SK-N-SH (cell line): Measurements from ENCODE around the gene RNF112. TPM values are rescaled to one million over a fixed set of nuclear protein-coding genes. Genes with fewer than 3 reads are reported as not detected.

Experiments used
- CTCF ChIA-PET: fragments of 300-600, 350-600 bp; formaldehyde crosslinking; extraction: SDS; loops from one replicate; lab custom pipeline; 2021; lab: Yijun Ruan, JAX
- POLR2A ChIA-PET: fragments of 350-600 bp; sonication (Branson Sonifier 250); formaldehyde crosslinking; extraction: SDS; loops from one replicate; lab custom pipeline; 2020; ENCODE audit warnings: antibody characterized with exemption, inconsistent platforms; lab: Yijun Ruan, JAX
- DNase-seq: peaks from one replicate; pipeline ENCODE4 v3.0.0; 2012
- H2AFZ ChIP-seq: fragments of 200-600 bp; sonication (generic); 2 replicates; pipeline ENCODE4 v1.8.1; 2016; ENCODE audit warnings: antibody characterized with exemption, mild to moderate bottlenecking, low read depth
- H3F3A ChIP-seq: fragments of 200-600 bp; sonication (generic); replicated peaks from 2 replicates; pipeline ENCODE3; 2016; ENCODE audit warnings: antibody characterized with exemption, mild to moderate bottlenecking; ENCODE audit not compliant: insufficient read depth
- H3K27ac ChIP-seq, 2 experiments: fragments of 200-500 bp in 1 of 2; fragments of 200-600 bp in 1 of 2; sonication (Bioruptor generic) in 1 of 2; sonication (generic), shearing (Covaris generic) in 1 of 2; 2 replicates each; pipeline versions ENCODE4 v1.5.1 to v1.6.1; 2014 to 2016; ENCODE audit warnings: low read depth in 2 of 2, inconsistent platforms in 1 of 2, low read length in 1 of 2, mild to moderate bottlenecking in 1 of 2, mixed read lengths in 1 of 2
- H3K27me3 ChIP-seq: fragments of 200-600 bp; sonication (generic), shearing (Covaris generic); 2 replicates; pipeline ENCODE4 v1.6.1; 2016; ENCODE audit warnings: mixed run types; ENCODE audit not compliant: insufficient read depth
- H3K36me3 ChIP-seq, 2 experiments: fragments of 200-500 bp in 1 of 2; fragments of 200-600 bp in 1 of 2; sonication (Bioruptor generic) in 1 of 2; sonication (generic) in 1 of 2; replicated peaks in 1 of 2; 2 replicates each; pipeline versions ENCODE3 to v1.5.1; 2014 to 2016; ENCODE audit warnings: low read length in 1 of 2, mild to moderate bottlenecking in 1 of 2; ENCODE audit not compliant: insufficient read depth in 2 of 2, control insufficient read depth in 1 of 2
- H3K4me1 ChIP-seq, 2 experiments: fragments of 200-500 bp in 1 of 2; fragments of 200-600 bp in 1 of 2; sonication (Bioruptor generic) in 1 of 2; sonication (generic), shearing (Covaris generic) in 1 of 2; 2 replicates each; pipeline versions ENCODE4 v1.5.1 to v1.6.1; 2014 to 2016; ENCODE audit warnings: low read depth in 1 of 2, low read length in 1 of 2, mixed run types in 1 of 2; ENCODE audit not compliant: insufficient read depth in 2 of 2, control insufficient read depth in 1 of 2
- H3K4me2 ChIP-seq: fragments of 200-600 bp; sonication (generic), shearing (Covaris generic); 2 replicates; pipeline ENCODE4 v1.6.1; 2017; ENCODE audit warnings: mixed run types
- H3K4me3 ChIP-seq, 2 experiments: fragments of 200-500 bp in 1 of 2; fragments of 200-600 bp in 1 of 2; sonication (Bioruptor generic) in 1 of 2; sonication (generic), shearing (Covaris generic) in 1 of 2; 2 replicates each; pipeline versions ENCODE4 v1.5.1 to v1.8.1; 2014 to 2016; ENCODE audit warnings: low read depth in 2 of 2, inconsistent platforms in 1 of 2, low read length in 1 of 2, mild to moderate bottlenecking in 1 of 2, mixed read lengths in 1 of 2, moderate library complexity in 1 of 2
- H3K79me2 ChIP-seq: fragments of 200-600 bp; sonication (generic); 2 replicates; pipeline ENCODE4 v1.8.1; 2017; ENCODE audit warnings: mild to moderate bottlenecking; ENCODE audit not compliant: insufficient read depth
- H3K9ac ChIP-seq: fragments of 200-600 bp; sonication (generic); 2 replicates; pipeline ENCODE4 v1.6.1; 2017; ENCODE audit warnings: mixed run types
- H3K9me2 ChIP-seq: fragments of 200-600 bp; sonication (generic); 2 replicates; pipeline ENCODE4 v1.6.1; 2017; ENCODE audit warnings: mixed run types
- H3K9me3 ChIP-seq: fragments of 200-600 bp; sonication (generic); 2 replicates; pipeline ENCODE4 v1.6.1; 2017; ENCODE audit warnings: mixed run types, mild to moderate bottlenecking, moderate library complexity
- H4K20me1 ChIP-seq: fragments of 200-600 bp; sonication (generic); 2 replicates; pipeline ENCODE4 v1.6.1; 2017; ENCODE audit warnings: mild to moderate bottlenecking, mixed run types; ENCODE audit not compliant: insufficient read depth
- CHD2 ChIP-seq: fragments of 150-350 bp; IDR thresholded peaks from 2 replicates; pipeline ENCODE4 v1.6.1; 2018; ENCODE audit warnings: low read length; ENCODE audit not compliant: partially characterized antibody
- EP300 ChIP-seq, 2 experiments: IDR thresholded peaks; 2 replicates each; pipeline versions ENCODE4 v1.4.0 to v1.6.1; 2012; ENCODE audit warnings: borderline replicate concordance in 1 of 2, low read depth in 1 of 2, low read length in 1 of 2
- FOSL2 ChIP-seq: IDR thresholded peaks from 2 replicates; pipeline ENCODE4 v1.4.0; 2012; ENCODE audit warnings: low read depth, mild to moderate bottlenecking, moderate library complexity, borderline replicate concordance
- FOXJ3 ChIP-seq: sonication (generic); formaldehyde crosslinking; IDR thresholded peaks from 2 replicates; pipeline ENCODE4 v1.5.1; 2020; ENCODE audit warnings: mild to moderate bottlenecking, missing genetic modification reagents
- FOXM1 ChIP-seq: IDR thresholded peaks from 2 replicates; pipeline ENCODE4 v1.4.0; 2012; ENCODE audit warnings: low read depth, mild to moderate bottlenecking
- IRF3 ChIP-seq: fragments of 150-350 bp; IDR thresholded peaks from 2 replicates; pipeline ENCODE4 v1.6.1; 2016; ENCODE audit warnings: mild to moderate bottlenecking, low read depth, low read length
- JUND ChIP-seq: IDR thresholded peaks from 2 replicates; pipeline ENCODE4 v1.4.0; 2012
- MAX ChIP-seq: IDR thresholded peaks from 2 replicates; pipeline ENCODE4 v1.4.0; 2012; ENCODE audit warnings: low read depth
- MXI1 ChIP-seq: IDR thresholded peaks from 2 replicates; pipeline ENCODE4 v1.6.1; 2012; ENCODE audit warnings: mild to moderate bottlenecking, low read depth, low read length, improper control_type of control experiment
- NFIC ChIP-seq: IDR thresholded peaks from 2 replicates; pipeline ENCODE4 v1.4.0; 2012; ENCODE audit warnings: borderline replicate concordance
- POLR2AphosphoS5 ChIP-seq: IDR thresholded peaks from 2 replicates; pipeline ENCODE4 v1.6.1; 2012; ENCODE audit warnings: low read depth, low read length
- RAD21 ChIP-seq: IDR thresholded peaks from 2 replicates; pipeline ENCODE4 v1.6.1; 2012; ENCODE audit warnings: mild to moderate bottlenecking, low read length
- RCOR1 ChIP-seq: fragments of 150-350 bp; IDR thresholded peaks from 2 replicates; pipeline ENCODE4 v1.6.1; 2017; ENCODE audit warnings: antibody characterized with exemption, low read length
- TCF12 ChIP-seq: IDR thresholded peaks from 2 replicates; pipeline ENCODE4 v1.4.0; 2012
- USF1 ChIP-seq: IDR thresholded peaks from 2 replicates; pipeline ENCODE4 v1.4.0; 2012; ENCODE audit warnings: low read depth, borderline replicate concordance
- WGBS: methylation state at CpG from one replicate; pipeline ENCODE4 v1.1.6; 2017; ENCODE audit warnings: low lambda C conversion rate; 5-methylcytosine and 5-hydroxymethylcytosine counted together
- polyA plus RNA-seq, 3 experiments: library from polyadenylated mRNA; depleted of rRNA; stranded (reverse); fragments of >200 nt; gene quantifications; 2 replicates each; pipeline ENCODE4 v1.2.3, GENCODE V29; 2012
- TF ChIP-seq, protein P1 (sequence below): IDR thresholded peaks from 2 replicates; pipeline ENCODE4 v1.4.0; 2012; ENCODE audit warnings: low read depth, borderline replicate concordance
- TF ChIP-seq, protein P2 (sequence below): IDR thresholded peaks from 2 replicates; pipeline ENCODE4; 2012

The RNF112 gene
- polyA plus RNA-seq, 1 of the 3 experiments (the other 2 are of a cell fraction), result 22.6 TPM

DNA sequence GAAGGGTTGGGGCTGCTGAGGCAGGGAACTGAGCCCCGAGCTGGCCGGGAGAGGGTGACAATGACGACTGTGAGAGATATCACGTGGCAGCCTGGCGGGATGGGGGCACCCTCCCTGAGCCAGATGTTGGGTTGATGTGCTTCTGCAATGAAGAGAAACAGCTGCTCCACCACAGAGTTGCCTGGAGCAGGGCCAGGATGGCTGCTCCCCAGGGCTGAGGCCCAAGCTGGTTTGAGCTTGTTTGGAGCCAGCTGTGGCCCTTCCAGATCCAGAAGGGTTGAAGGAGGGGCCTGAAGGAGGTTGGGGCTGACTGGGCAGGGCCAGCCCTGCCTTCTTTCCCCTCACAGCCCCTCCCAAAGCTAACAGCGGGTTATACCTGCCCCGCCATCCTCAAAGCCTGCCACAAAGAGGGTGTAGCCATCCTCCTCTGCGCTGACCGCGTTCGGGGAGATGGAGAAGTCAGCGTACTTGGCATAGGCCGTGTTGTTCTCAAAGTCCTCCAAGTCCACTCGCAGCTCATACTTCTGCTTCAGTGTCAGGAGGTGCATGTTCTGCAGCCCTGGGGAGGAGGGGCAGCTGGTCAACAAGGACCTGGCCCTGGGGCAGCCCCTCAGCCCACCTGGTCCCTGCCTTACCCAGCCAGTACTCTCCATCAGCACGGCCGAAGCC, 26.2 kb upstream of the RNF112 start:
- ChIA-PET POLR2A (interaction anchor here (1.1 to 2.1 kb wide), 4 partner anchors 13 to 62 kb away, joined by 3 to 13 read pairs (median 4); partner anchors contain the start of gene RNF112), CTCF (interaction anchor here (1.0 to 7.2 kb wide), 4 partner anchors 22 to 63 kb away, joined by 3 to 56 read pairs (median 19); partner anchors contain the start of gene B9D1)
- H3K27ac ChIP-seq, result peak overlapping the region; percentile 98 to 99
- peak overlapping the region; percentile 92; the same call in 1 of the 2 replicates for H3K4me2 ChIP-seq
- H3K9ac ChIP-seq, result no peak overlapping the region
- H3K9me2 ChIP-seq, result no peaks in the 10 kb centered on the region
- H3K79me2 ChIP-seq, result peaks cover 57% of the 10 kb centered on the region
- peak; percentile 84 for DNase-seq
- 56% methylated on average over 13 of the region's 16 CpGs for WGBS
- peaks cover 58 to 72% of the 10 kb centered on the region in 2 experiments for H3K4me1 ChIP-seq
- H3K9me3 ChIP-seq, result no peaks in the 10 kb centered on the region
- H3K4me3 ChIP-seq, result peak overlapping the region in 1 of 2 experiments; percentile 27; a peak in 3 of 4 replicates
- 0 out of 2 replicates have a peak, but pooled peaks cover 7% of the 10 kb centered on the region for H4K20me1 ChIP-seq
- H3K27me3 ChIP-seq, result no peaks in the 10 kb centered on the region
- H3K36me3 ChIP-seq, result peaks cover 27 to 43% of the 10 kb centered on the region in 2 experiments
- no peak overlapping the region for H2AFZ ChIP-seq
- peaks cover 55% of the 10 kb centered on the region for H3F3A ChIP-seq
- TF ChIP-seq, protein P1, sequence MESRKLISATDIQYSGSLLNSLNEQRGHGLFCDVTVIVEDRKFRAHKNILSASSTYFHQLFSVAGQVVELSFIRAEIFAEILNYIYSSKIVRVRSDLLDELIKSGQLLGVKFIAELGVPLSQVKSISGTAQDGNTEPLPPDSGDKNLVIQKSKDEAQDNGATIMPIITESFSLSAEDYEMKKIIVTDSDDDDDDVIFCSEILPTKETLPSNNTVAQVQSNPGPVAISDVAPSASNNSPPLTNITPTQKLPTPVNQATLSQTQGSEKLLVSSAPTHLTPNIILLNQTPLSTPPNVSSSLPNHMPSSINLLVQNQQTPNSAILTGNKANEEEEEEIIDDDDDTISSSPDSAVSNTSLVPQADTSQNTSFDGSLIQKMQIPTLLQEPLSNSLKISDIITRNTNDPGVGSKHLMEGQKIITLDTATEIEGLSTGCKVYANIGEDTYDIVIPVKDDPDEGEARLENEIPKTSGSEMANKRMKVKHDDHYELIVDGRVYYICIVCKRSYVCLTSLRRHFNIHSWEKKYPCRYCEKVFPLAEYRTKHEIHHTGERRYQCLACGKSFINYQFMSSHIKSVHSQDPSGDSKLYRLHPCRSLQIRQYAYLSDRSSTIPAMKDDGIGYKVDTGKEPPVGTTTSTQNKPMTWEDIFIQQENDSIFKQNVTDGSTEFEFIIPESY, result no peak
- TF ChIP-seq, protein P2, sequence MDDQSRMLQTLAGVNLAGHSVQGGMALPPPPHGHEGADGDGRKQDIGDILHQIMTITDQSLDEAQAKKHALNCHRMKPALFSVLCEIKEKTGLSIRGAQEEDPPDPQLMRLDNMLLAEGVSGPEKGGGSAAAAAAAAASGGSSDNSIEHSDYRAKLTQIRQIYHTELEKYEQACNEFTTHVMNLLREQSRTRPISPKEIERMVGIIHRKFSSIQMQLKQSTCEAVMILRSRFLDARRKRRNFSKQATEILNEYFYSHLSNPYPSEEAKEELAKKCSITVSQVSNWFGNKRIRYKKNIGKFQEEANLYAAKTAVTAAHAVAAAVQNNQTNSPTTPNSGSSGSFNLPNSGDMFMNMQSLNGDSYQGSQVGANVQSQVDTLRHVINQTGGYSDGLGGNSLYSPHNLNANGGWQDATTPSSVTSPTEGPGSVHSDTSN, result peak; percentile 37; the same call in 1 of the 2 replicates
- TF ChIP-seq RAD21 (0 out of 2 replicates have a peak, but pooled peaks have one; percentile 4), FOXM1 (no peak), MAX (peak; percentile 38; the same call in 1 of the 2 replicates), EP300 (IDR thresholded peaks at IDR 0.05; ENCODE audit: borderline replicate concordance in 1 of 2, low read depth in 1 of 2, low read length in 1 of 2) (peak in 1 of 2 experiments; percentile 85; a peak in 2 of 4 replicates), CHD2 (no peak), POLR2AphosphoS5 (peak; percentile 67; the same call in 1 of the 2 replicates), FOXJ3 (CRISPR knock-in tag) (0 out of 2 replicates have a peak, but pooled peaks have one; percentile 26), USF1 (peak; percentile 67; the same call in 1 of the 2 replicates), FOSL2 (no peak), NFIC (peak; percentile 82), IRF3 (no peak), MXI1 (peak; percentile 73; the same call in 1 of the 2 replicates), RCOR1 (peak; percentile 79), TCF12 (peak; percentile 82), JUND (no peak)
